Measurements from ENCODE around the gene NSMF. TPM values are rescaled to one million over a fixed set of nuclear protein-coding genes. Genes with fewer than 3 reads are reported as not detected.
"Not testable (repeated sequence)": the region's sequence is repeated elsewhere in the genome, so short reads cannot be mapped to it uniquely, and the experiment has no call there.

The NSMF gene
- total and polyA plus RNA-seq, 2 of the 8 experiments (the other 6 are each of a cell fraction or from before 2014, with no cell fraction given) = 56.7 to 65.1 TPM

DNA sequence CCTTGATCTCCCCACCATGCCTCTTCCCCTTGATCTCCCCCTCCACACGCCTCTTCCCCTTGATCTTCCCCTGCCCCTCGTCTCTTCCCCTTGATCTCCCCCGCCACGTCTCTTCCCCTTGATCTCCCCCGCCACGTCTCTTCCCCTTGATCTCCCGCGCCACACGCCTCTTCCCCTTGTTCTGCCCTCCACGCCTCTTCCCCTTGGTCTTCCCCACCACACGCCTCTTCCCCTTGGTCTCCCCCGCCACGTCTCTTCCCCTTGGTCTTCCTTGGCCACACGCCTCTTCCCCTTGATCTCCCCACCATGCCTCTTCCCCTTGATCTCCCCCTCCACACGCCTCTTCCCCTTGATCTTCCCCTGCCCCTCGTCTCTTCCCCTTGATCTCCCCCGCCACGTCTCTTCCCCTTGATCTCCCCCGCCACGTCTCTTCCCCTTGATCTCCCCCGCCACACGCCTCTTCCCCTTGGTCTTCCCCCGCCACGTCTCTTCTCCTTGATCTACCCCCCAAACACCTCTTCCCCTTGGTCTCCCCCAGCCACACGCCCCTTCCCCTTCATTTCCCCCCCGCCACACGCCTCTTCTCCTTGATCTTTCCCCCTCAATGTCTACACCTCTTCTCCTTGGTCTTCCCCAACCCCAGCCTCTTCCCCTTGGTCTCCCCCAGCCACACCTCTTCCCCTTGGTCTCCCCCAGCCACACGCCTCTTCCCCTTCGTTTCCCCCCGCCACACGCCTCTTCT is 7.7 kb downstream of the NSMF start:
- H3K27me3 ChIP-seq (replicated peaks in 1 of 4; ENCODE audit: control insufficient read depth in 3 of 4, extremely low read depth in 1 of 4, insufficient read depth in 3 of 4, low read length in 3 of 4); H2BK5ac ChIP-seq (ENCODE audit: low read depth, low read length); H4K5ac ChIP-seq (ENCODE audit: insufficient read length, low read depth, low read length); H3K56ac ChIP-seq (replicated peaks; ENCODE audit: insufficient read length, low read depth, low read length); FAIRE-seq; H3K18ac ChIP-seq (ENCODE audit: extremely low read depth, low read length); H3K9ac ChIP-seq (replicated peaks in 1 of 4; ENCODE audit: extremely low read depth in 1 of 4, low read depth in 3 of 4, low read length in 3 of 4); H3K4me3 ChIP-seq (ENCODE audit: extremely low read depth in 1 of 4, insufficient read depth in 2 of 4, low read depth in 3 of 4, low read length in 4 of 4); H4K8ac ChIP-seq (ENCODE audit: extremely low read depth, insufficient read depth, low read length); H3K4me2 ChIP-seq (ENCODE audit: insufficient read depth in 1 of 2, low read depth in 2 of 2, low read length in 2 of 2); H2BK15ac ChIP-seq (ENCODE audit: low read length); H4K91ac ChIP-seq (replicated peaks; ENCODE audit: insufficient read length, low read length); H3K23ac ChIP-seq (ENCODE audit: insufficient read length); H2AFZ ChIP-seq (ENCODE audit: low read length); H3K14ac ChIP-seq (ENCODE audit: insufficient read length); H3K4ac ChIP-seq (replicated peaks; ENCODE audit: insufficient read length, low read depth, low read length); H3K9me3 ChIP-seq (ENCODE audit: insufficient read depth in 2 of 2, low read depth in 1 of 2, low read length in 1 of 2); H2BK120ac ChIP-seq (replicated peaks; ENCODE audit: low read depth, low read length); H2BK20ac ChIP-seq (ENCODE audit: low read length); H3K27ac ChIP-seq (ENCODE audit: low read depth, low read length); H4K20me1 ChIP-seq (replicated peaks in 1 of 2; ENCODE audit: control insufficient read depth in 1 of 2, insufficient read depth in 2 of 2, low read length in 2 of 2); H3K23me2 ChIP-seq (ENCODE audit: low read depth, low read length); POLR2A ChIA-PET (ENCODE audit: partially characterized antibody); H3K79me2 ChIP-seq (ENCODE audit: control insufficient read depth in 1 of 2, insufficient read depth in 2 of 2, low read length in 2 of 2); H2BK12ac ChIP-seq (ENCODE audit: low read depth, low read length); DNase-seq (ENCODE audit: low read depth in 1 of 2, low spot score in 2 of 2); H3K79me1 ChIP-seq (ENCODE audit: low read depth, low read length); H2AK5ac ChIP-seq (ENCODE audit: low read depth, low read length): not testable (repeated sequence)
- Histone ChIP-seq H3K36me3 (ENCODE audit: control insufficient read depth in 2 of 4, insufficient read depth in 4 of 4, low read length in 3 of 4) (peaks cover 3 to 19% (median 5%) of the 10 kb centered on the region in 4 experiments; a peak in 5 of 8 replicates), H3K4me1 (replicated peaks in 1 of 4; ENCODE audit: control insufficient read depth in 3 of 4, insufficient read depth in 4 of 4, low read length in 3 of 4) (peaks cover 0 to 15% (median 13%) of the 10 kb centered on the region in 4 experiments; a peak in 5 of 7 replicates)
- CTCF ChIA-PET (ENCODE audit: partially characterized antibody) = interaction anchor here (2.5 kb wide), 1 partner anchor 8 kb away, joined by 13 read pairs; no protein-coding TSS in a partner anchor
- WGBS, 2 experiments (ENCODE audit: extremely low coverage in 1 of 2, insufficient coverage in 1 of 2, insufficient read length in 1 of 2, insufficient replicate concordance in 2 of 2, low coverage in 1 of 2, low lambda C conversion rate in 2 of 2, missing lambda C conversion rate in 1 of 2) = no CpG with 5 or more reads among the region's 31 CpGs

Measured in H1 (cell line).